ENCODE results near the gene PUS7. TPM values are rescaled to one million over a fixed set of nuclear protein-coding genes. Genes with fewer than 3 reads are reported as not detected.

Gene PUS7
- total RNA-seq, 1 donor, result 22.4 TPM

GRCh38 chr7:105480931-105481330 lies 41.1 kb downstream of the PUS7 start:
- Histone ChIP-seq H3K36me3 (ENCODE audit: insufficient read depth, low read length) (peaks cover 10% of the 10 kb centered on the region), H2AFZ (ENCODE audit: low read length) (no peak overlapping the region), H4K20me1 (ENCODE audit: insufficient read depth, low read length) (no peaks in the 10 kb centered on the region), H3K4me1 (ENCODE audit: insufficient read depth, low read length) (no peaks in the 10 kb centered on the region), H3K27me3 (ENCODE audit: insufficient read depth, low read length) (no peaks in the 10 kb centered on the region), H3K27ac (ENCODE audit: low read depth, low read length) (no peak overlapping the region), H3K4me2 (ENCODE audit: insufficient read depth, low read length) (no peak overlapping the region), H3K9me3 (ENCODE audit: low read depth, low read length) (no peaks in the 10 kb centered on the region), H3K79me2 (ENCODE audit: insufficient read depth, low read length) (no peaks in the 10 kb centered on the region), H3K4me3 (ENCODE audit: insufficient read depth, low read length) (no peak overlapping the region)
- TF ChIP-seq CTCF (IDR thresholded peaks at IDR 0.05; ENCODE audit: extremely low read depth, low read depth, low read length), result no peak
- DNase-seq (ENCODE audit: insufficient read length, low spot score, missing footprints), result peak; percentile 49

- TF ChIP-seq CTCF (IDR thresholded peaks at IDR 0.05; ENCODE audit: extremely low read depth, low read depth, low read length), result no peak
- H3K4me1 ChIP-seq (ENCODE audit: insufficient read depth, low read length), result no peaks in the 10 kb centered on the region
- no peaks in the 10 kb centered on the region for H3K79me2 ChIP-seq (ENCODE audit: insufficient read depth, low read length)
- H3K9me3 ChIP-seq (ENCODE audit: low read depth, low read length), result no peaks in the 10 kb centered on the region
- no peak overlapping the region for H2AFZ ChIP-seq (ENCODE audit: low read length)
- H4K20me1 ChIP-seq (ENCODE audit: insufficient read depth, low read length), result no peaks in the 10 kb centered on the region
- H3K4me2 ChIP-seq (ENCODE audit: insufficient read depth, low read length), result no peak overlapping the region
- peaks cover 10% of the 10 kb centered on the region for H3K36me3 ChIP-seq (ENCODE audit: insufficient read depth, low read length)
- H3K4me3 ChIP-seq (ENCODE audit: insufficient read depth, low read length), result no peak overlapping the region
- H3K27ac ChIP-seq (ENCODE audit: low read depth, low read length), result no peak overlapping the region
- H3K27me3 ChIP-seq (ENCODE audit: insufficient read depth, low read length), result no peaks in the 10 kb centered on the region
- DNase-seq (ENCODE audit: insufficient read length, low spot score, missing footprints), result no peak
Measured at GRCh38 chr7:105478606-105479005, 43.5 kb downstream of the PUS7 start.

GRCh38 chr7:105477908-105478307 lies 44.2 kb downstream of the PUS7 start:
- no peak for TF ChIP-seq CTCF (IDR thresholded peaks at IDR 0.05; ENCODE audit: extremely low read depth, low read depth, low read length)
- Histone ChIP-seq H3K27me3 (ENCODE audit: insufficient read depth, low read length) (no peaks in the 10 kb centered on the region), H2AFZ (ENCODE audit: low read length) (no peak overlapping the region), H3K9me3 (ENCODE audit: low read depth, low read length) (no peaks in the 10 kb centered on the region), H3K4me1 (ENCODE audit: insufficient read depth, low read length) (peaks cover 5% of the 10 kb centered on the region), H3K79me2 (ENCODE audit: insufficient read depth, low read length) (no peaks in the 10 kb centered on the region), H3K36me3 (ENCODE audit: insufficient read depth, low read length) (peaks cover 10% of the 10 kb centered on the region), H3K27ac (ENCODE audit: low read depth, low read length) (no peak overlapping the region), H3K4me3 (ENCODE audit: insufficient read depth, low read length) (no peak overlapping the region), H4K20me1 (ENCODE audit: insufficient read depth, low read length) (no peaks in the 10 kb centered on the region), H3K4me2 (ENCODE audit: insufficient read depth, low read length) (no peak overlapping the region)
- no peak for DNase-seq (ENCODE audit: insufficient read length, low spot score, missing footprints)

GRCh38 chr7:105474045-105474444 lies 48.0 kb downstream of the PUS7 start:
- DNase-seq (ENCODE audit: insufficient read length, low spot score, missing footprints), result no peak
- TF ChIP-seq CTCF (IDR thresholded peaks at IDR 0.05; ENCODE audit: extremely low read depth, low read depth, low read length), result no peak
- no peaks in the 10 kb centered on the region for H3K27me3 ChIP-seq (ENCODE audit: insufficient read depth, low read length)

More at GRCh38 chr7:105474045-105474444, 48.0 kb downstream of the PUS7 start:
- peaks cover 5% of the 10 kb centered on the region for H3K4me1 ChIP-seq (ENCODE audit: insufficient read depth, low read length)
- H3K4me3 ChIP-seq (ENCODE audit: insufficient read depth, low read length), result no peak overlapping the region
- H3K36me3 ChIP-seq (ENCODE audit: insufficient read depth, low read length), result peaks cover 14% of the 10 kb centered on the region
- H3K4me2 ChIP-seq (ENCODE audit: insufficient read depth, low read length), result no peak overlapping the region
- no peaks in the 10 kb centered on the region for H4K20me1 ChIP-seq (ENCODE audit: insufficient read depth, low read length)
- H3K27ac ChIP-seq (ENCODE audit: low read depth, low read length), result no peak overlapping the region
- no peaks in the 10 kb centered on the region for H3K79me2 ChIP-seq (ENCODE audit: insufficient read depth, low read length)
- no peaks in the 10 kb centered on the region for H3K9me3 ChIP-seq (ENCODE audit: low read depth, low read length)
- no peak overlapping the region for H2AFZ ChIP-seq (ENCODE audit: low read length)
